Stimulated activated CD8-positive, alpha-beta memory T cell treated with anti-CD3 and anti-CD28 coated beads, Interleukin-15, amount 100 ng/mL, for 4 hours (primary cell): ENCODE measurements around the gene KIAA1671.

Source experiments
- DNase-seq, 2 donors: peaks; one replicate each; pipeline ENCODE4 v3.0.0-alpha.2; 2020; ENCODE audit warnings: low read depth in 2 of 2

The KIAA1671 gene

GRCh38 chr22:25068707-25069106 is 116.2 kb downstream of the KIAA1671 start:
- no peak for DNase-seq

- DNase-seq = no peak
These were observed 116.9 kb downstream of the KIAA1671 start for GRCh38 chr22:25069426-25069757.

- DNase-seq = no peak
These were observed 117.4 kb downstream of the KIAA1671 start for GRCh38 chr22:25069758-25070481.

GRCh38 chr22:25070956-25071355 is 118.4 kb downstream of the KIAA1671 start:
- DNase-seq = no peak

- no peak for DNase-seq
These were observed 119.2 kb downstream of the KIAA1671 start for GRCh38 chr22:25071720-25072119.

GRCh38 chr22:25072406-25072805 is 119.9 kb downstream of the KIAA1671 start:
- no peak for DNase-seq

- DNase-seq = peak; percentile 40 to 45
These were observed 123.8 kb downstream of the KIAA1671 start for GRCh38 chr22:25076336-25076735.

GRCh38 chr22:25077056-25077455 is 124.5 kb downstream of the KIAA1671 start:
- DNase-seq = no peak

GRCh38 chr22:25077964-25078363 is 125.4 kb downstream of the KIAA1671 start:
- no peak for DNase-seq

GRCh38 chr22:25078591-25078990 is 126.1 kb downstream of the KIAA1671 start:
- no peak for DNase-seq

- DNase-seq = no peak
These were observed 128.3 kb downstream of the KIAA1671 start for GRCh38 chr22:25080855-25081254.

GRCh38 chr22:25081409-25081824 is 128.9 kb downstream of the KIAA1671 start:
- peak in 1 of 2 donors; percentile 16 for DNase-seq

- no peak for DNase-seq
These were observed 129.6 kb downstream of the KIAA1671 start for GRCh38 chr22:25082096-25082495.

- no peak for DNase-seq
These were observed 130.7 kb downstream of the KIAA1671 start for GRCh38 chr22:25083056-25083806.

GRCh38 chr22:25083807-25084200 is 131.3 kb downstream of the KIAA1671 start:
- no peak for DNase-seq

- DNase-seq = no peak
These were observed 132.0 kb downstream of the KIAA1671 start for GRCh38 chr22:25084405-25085107.

- no peak for DNase-seq
These were observed 132.6 kb downstream of the KIAA1671 start for GRCh38 chr22:25085156-25085555.

- DNase-seq = no peak
These were observed 133.7 kb downstream of the KIAA1671 start for GRCh38 chr22:25085930-25086901.

GRCh38 chr22:25086902-25087282 is 134.4 kb downstream of the KIAA1671 start:
- no peak for DNase-seq

- no peak for DNase-seq
These were observed 137.8 kb downstream of the KIAA1671 start for GRCh38 chr22:25090225-25090890.

- no peak for DNase-seq
These were observed 138.9 kb downstream of the KIAA1671 start for GRCh38 chr22:25091458-25091857.
